K562 (cell line): ENCODE data around the gene CCT3. TPM values are rescaled to one million over a fixed set of nuclear protein-coding genes. Genes with fewer than 3 reads are reported as not detected.

ENCODE experiments used
- ELF4 ChIP-seq: fragments of 450-650 bp; formaldehyde crosslinking; IDR thresholded peaks from 2 replicates; pipeline ENCODE4 v1.4.0; 2022; ENCODE audit warnings: missing genetic modification characterization
- FIP1L1 ChIP-seq: fragments of 200-400 bp; formaldehyde crosslinking; IDR thresholded peaks from 2 replicates; pipeline ENCODE4 v1.6.1; 2018; ENCODE audit warnings: mild to moderate bottlenecking, low read depth, low read length; ENCODE audit not compliant: poor library complexity, severe bottlenecking
- LARP7 ChIP-seq: fragments of 450-650 bp; IDR thresholded peaks from 2 replicates; pipeline ENCODE4 v1.6.1; 2016
- MTA1 ChIP-seq: fragments of 450-650 bp; IDR thresholded peaks from 2 replicates; pipeline ENCODE4 v1.6.1; 2017; ENCODE audit warnings: borderline replicate concordance
- NEUROD1 ChIP-seq: fragments of 150-350 bp; IDR thresholded peaks from 2 replicates; pipeline ENCODE4 v1.6.1; 2014; ENCODE audit warnings: borderline replicate concordance, low read length, low read depth; ENCODE audit not compliant: partially characterized antibody
- NR2C1 ChIP-seq, 2 experiments: fragments of 450-650 bp; IDR thresholded peaks; 2 replicates each; pipeline ENCODE4 v1.6.1; 2017; ENCODE audit warnings: mild to moderate bottlenecking in 2 of 2, antibody characterized with exemption in 1 of 2, inconsistent platforms in 1 of 2, missing compliant biosample characterization in 1 of 2, missing genetic modification characterization in 1 of 2
- NR2C2 ChIP-seq, 2 experiments: fragments of 200-800 bp in 1 of 2; sonication (Bioruptor generic) in 1 of 2; sonication (generic) in 1 of 2; formaldehyde crosslinking in 1 of 2; IDR thresholded peaks; 2 replicates each; pipeline versions ENCODE4 v1.6.1 to v1.8.0; 2016 to 2022; ENCODE audit warnings: mild to moderate bottlenecking in 1 of 2, missing compliant biosample characterization in 1 of 2, missing genetic modification characterization in 1 of 2, missing genetic modification reagents in 1 of 2
- PML ChIP-seq: IDR thresholded peaks from 2 replicates; pipeline ENCODE4 v1.6.1; 2012; ENCODE audit warnings: low read length, inconsistent platforms
- SIN3A ChIP-seq, 2 experiments: fragments of 150-350 bp in 1 of 2; IDR thresholded peaks; 2 replicates each; pipeline ENCODE4 v1.6.1; 2011 to 2016; ENCODE audit warnings: borderline replicate concordance in 2 of 2, low read depth in 2 of 2, low read length in 2 of 2, mild to moderate bottlenecking in 2 of 2, moderate library complexity in 2 of 2; ENCODE audit not compliant: control insufficient read depth in 1 of 2
- TAF1 ChIP-seq: IDR thresholded peaks from 2 replicates; pipeline ENCODE4 v1.6.1; 2011; ENCODE audit warnings: mild to moderate bottlenecking, low read length, moderate library complexity; ENCODE audit not compliant: insufficient read depth, control insufficient read depth, severe bottlenecking; ENCODE audit errors: extremely low read depth
- polyA plus RNA-seq, 8 experiments: library from polyadenylated mRNA; depleted of rRNA in 4 of 8; stranded (reverse) in 5 of 8; unstranded in 3 of 8; fragments of >200 nt; fragmentation: Nextera tagmentation in 2 of 8; fragmentation: Illumina TruSeq in 1 of 8; extraction: Ambion mirVana in 2 of 8; extraction: Trizol in 1 of 8; gene quantifications; 2 replicates each; pipeline versions ENCODE4 v1.2.1 to v1.2.3, GENCODE V29; 2011 to 2014; ENCODE audit warnings: inconsistent platforms in 1 of 8, missing spikeins in 1 of 8
- total RNA-seq, 7 experiments: library from RNA; depleted of rRNA in 6 of 7; stranded (reverse); fragments of >200 nt in 6 of 7; fragmentation: Illumina TruSeq in 2 of 7; extraction: Trizol in 2 of 7; gene quantifications; 2 replicates each; pipeline versions ENCODE4 v1.2.1 to v1.2.3, GENCODE V29; 2011 to 2021; ENCODE audit warnings: low replicate concordance in 1 of 7
- TF ChIP-seq, protein P1 (sequence below), 2 experiments: fragments of 450-650 bp; IDR thresholded peaks; 2 replicates each; pipeline ENCODE4 v1.6.1; 2016
- TF ChIP-seq, protein P2 (sequence below): fragments of 450-650 bp; IDR thresholded peaks from 2 replicates; pipeline ENCODE4 v1.6.1; 2016; ENCODE audit warnings: borderline replicate concordance
- TF ChIP-seq, protein P3 (sequence below): sonication (generic); formaldehyde crosslinking; IDR thresholded peaks from 2 replicates; pipeline ENCODE4 v1.8.1; 2023; ENCODE audit warnings: mild to moderate bottlenecking, missing genetic modification reagents

The CCT3 gene
- total and polyA plus RNA-seq, 9 of the 15 experiments (the other 6 are each of a cell fraction or from before 2014, with no cell fraction given), result 475 to 1,167 (median 610) TPM

DNA sequence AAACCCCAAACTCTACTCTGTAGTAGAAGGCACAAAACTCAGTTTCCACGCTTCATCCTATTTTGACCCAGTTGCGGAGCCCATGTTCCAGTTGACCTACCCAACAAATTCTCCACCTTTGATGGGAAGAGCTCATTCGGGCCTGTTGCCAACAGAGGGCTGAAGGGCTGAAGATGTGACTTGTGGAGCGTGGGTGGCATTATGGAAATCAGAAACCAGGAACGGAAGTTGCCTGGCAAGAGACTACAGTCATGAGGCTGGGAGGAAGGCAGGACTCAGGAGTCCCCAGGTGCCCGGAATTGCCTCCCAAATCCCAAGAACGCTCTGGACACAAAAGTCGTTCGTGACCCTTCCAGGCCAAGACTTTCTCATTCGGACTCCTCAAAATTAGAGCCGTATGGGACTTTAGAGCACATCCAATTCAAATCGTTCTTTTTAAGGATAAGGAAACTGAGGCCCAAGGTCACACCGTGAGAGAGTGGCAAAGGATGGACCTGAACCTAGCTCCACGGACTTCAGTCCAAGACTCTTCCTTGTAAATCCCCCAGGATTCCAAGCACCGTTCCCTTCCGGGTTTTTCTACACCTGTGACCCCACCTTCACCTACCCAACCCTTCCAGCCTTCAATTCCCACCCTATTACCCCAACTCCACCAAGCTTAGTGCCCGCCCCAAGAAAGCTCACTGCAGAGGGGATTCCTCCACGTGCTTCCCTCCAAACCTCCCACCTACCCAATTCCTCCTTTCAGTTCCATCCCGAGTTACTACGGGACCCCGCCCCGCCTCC is 56.2 kb downstream of the CCT3 start (continued):
- TF ChIP-seq LARP7 (peak; percentile 45; the same call in 1 of the 2 replicates), FIP1L1 (no peak), PML (no peak), SIN3A (IDR thresholded peaks at IDR 0.05; ENCODE audit: borderline replicate concordance in 2 of 2, control insufficient read depth in 1 of 2, low read depth in 2 of 2, low read length in 2 of 2) (peak; percentile 15 to 17; a peak in 1 of 4 replicates), TAF1 (peak; percentile 2), ELF4 (CRISPR knock-in tag) (0 out of 2 replicates have a peak, but pooled peaks have one; percentile 31), NR2C2 (CRISPR knock-in tag; IDR thresholded peaks at IDR 0.05) (no peak), NR2C2 (tag; IDR thresholded peaks at IDR 0.05) (0 out of 2 replicates have a peak, but pooled peaks have one; percentile 12), NR2C1 (IDR thresholded peaks at IDR 0.05) (peak; percentile 53; the same call in 1 of the 2 replicates), NR2C1 (tag; IDR thresholded peaks at IDR 0.05) (no peak), MTA1 (peak; percentile 48; the same call in 1 of the 2 replicates), NEUROD1 (no peak)
- TF ChIP-seq, protein P1, sequence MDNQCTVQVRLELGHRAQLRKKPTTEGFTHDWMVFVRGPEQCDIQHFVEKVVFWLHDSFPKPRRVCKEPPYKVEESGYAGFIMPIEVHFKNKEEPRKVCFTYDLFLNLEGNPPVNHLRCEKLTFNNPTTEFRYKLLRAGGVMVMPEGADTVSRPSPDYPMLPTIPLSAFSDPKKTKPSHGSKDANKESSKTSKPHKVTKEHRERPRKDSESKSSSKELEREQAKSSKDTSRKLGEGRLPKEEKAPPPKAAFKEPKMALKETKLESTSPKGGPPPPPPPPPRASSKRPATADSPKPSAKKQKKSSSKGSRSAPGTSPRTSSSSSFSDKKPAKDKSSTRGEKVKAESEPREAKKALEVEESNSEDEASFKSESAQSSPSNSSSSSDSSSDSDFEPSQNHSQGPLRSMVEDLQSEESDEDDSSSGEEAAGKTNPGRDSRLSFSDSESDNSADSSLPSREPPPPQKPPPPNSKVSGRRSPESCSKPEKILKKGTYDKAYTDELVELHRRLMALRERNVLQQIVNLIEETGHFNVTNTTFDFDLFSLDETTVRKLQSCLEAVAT (IDR thresholded peaks at IDR 0.05), result 0 out of 4 replicates have a peak, but pooled peaks of 1 of the 2 experiments have one; percentile 21
- TF ChIP-seq, protein P2, sequence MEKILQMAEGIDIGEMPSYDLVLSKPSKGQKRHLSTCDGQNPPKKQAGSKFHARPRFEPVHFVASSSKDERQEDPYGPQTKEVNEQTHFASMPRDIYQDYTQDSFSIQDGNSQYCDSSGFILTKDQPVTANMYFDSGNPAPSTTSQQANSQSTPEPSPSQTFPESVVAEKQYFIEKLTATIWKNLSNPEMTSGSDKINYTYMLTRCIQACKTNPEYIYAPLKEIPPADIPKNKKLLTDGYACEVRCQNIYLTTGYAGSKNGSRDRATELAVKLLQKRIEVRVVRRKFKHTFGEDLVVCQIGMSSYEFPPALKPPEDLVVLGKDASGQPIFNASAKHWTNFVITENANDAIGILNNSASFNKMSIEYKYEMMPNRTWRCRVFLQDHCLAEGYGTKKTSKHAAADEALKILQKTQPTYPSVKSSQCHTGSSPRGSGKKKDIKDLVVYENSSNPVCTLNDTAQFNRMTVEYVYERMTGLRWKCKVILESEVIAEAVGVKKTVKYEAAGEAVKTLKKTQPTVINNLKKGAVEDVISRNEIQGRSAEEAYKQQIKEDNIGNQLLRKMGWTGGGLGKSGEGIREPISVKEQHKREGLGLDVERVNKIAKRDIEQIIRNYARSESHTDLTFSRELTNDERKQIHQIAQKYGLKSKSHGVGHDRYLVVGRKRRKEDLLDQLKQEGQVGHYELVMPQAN, result peak; percentile 86; the same call in 1 of the 2 replicates
- TF ChIP-seq, protein P3, sequence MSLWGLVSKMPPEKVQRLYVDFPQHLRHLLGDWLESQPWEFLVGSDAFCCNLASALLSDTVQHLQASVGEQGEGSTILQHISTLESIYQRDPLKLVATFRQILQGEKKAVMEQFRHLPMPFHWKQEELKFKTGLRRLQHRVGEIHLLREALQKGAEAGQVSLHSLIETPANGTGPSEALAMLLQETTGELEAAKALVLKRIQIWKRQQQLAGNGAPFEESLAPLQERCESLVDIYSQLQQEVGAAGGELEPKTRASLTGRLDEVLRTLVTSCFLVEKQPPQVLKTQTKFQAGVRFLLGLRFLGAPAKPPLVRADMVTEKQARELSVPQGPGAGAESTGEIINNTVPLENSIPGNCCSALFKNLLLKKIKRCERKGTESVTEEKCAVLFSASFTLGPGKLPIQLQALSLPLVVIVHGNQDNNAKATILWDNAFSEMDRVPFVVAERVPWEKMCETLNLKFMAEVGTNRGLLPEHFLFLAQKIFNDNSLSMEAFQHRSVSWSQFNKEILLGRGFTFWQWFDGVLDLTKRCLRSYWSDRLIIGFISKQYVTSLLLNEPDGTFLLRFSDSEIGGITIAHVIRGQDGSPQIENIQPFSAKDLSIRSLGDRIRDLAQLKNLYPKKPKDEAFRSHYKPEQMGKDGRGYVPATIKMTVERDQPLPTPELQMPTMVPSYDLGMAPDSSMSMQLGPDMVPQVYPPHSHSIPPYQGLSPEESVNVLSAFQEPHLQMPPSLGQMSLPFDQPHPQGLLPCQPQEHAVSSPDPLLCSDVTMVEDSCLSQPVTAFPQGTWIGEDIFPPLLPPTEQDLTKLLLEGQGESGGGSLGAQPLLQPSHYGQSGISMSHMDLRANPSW, result no peak
